ENCODE results near the gene MIX23. TPM values are rescaled to one million over a fixed set of nuclear protein-coding genes. Genes with fewer than 3 reads are reported as not detected.

MIX23 gene
- total and polyA plus RNA-seq, 11 donors: 15.1 to 73.8 (median 28.5) TPM

GRCh38 chr3:122395582-122395981, 12.6 kb upstream of the MIX23 start:
- no peak overlapping the region for H3K4me3 ChIP-seq
- DNase-seq: no peak
- WGBS, 4 donors: 63 to 64% (median 64%) methylated on average over 3 of the region's 3 CpGs
- H3K27me3 ChIP-seq: no peaks in the 10 kb centered on the region
- H3K4me1 ChIP-seq: peaks cover 0 to 28% (median 12%) of the 10 kb centered on the region in 12 donors
- no peaks in the 10 kb centered on the region for H3K9me3 ChIP-seq
- TF ChIP-seq CTCF (IDR thresholded peaks at IDR 0.05) (no peak), POLR2A (IDR thresholded peaks at IDR 0.05) (no peak)
- no peak overlapping the region for H3K27ac ChIP-seq
- H3K36me3 ChIP-seq: peaks cover 0 to 4% (median 0%) of the 10 kb centered on the region in 9 donors
- ATAC-seq: no peak
- intact Hi-C loops (cut with DNase I): loop anchor here in 1 of 10 donors (10.0 kb wide), 1 partner anchor 289 kb away; the partner anchor contains the start of gene PARP14

GRCh38 chr3:122394173-122394572, 11.1 kb upstream of the MIX23 start:
- H3K4me1 ChIP-seq: peaks cover 0 to 28% (median 15%) of the 10 kb centered on the region in 12 donors
- no peak for DNase-seq
- no peaks in the 10 kb centered on the region for H3K9me3 ChIP-seq
- WGBS, 4 donors: 65 to 83% (median 79%) methylated on average over 1 of the region's 1 CpG
- TF ChIP-seq CTCF (IDR thresholded peaks at IDR 0.05) (no peak), POLR2A (IDR thresholded peaks at IDR 0.05) (no peak)
- H3K27ac ChIP-seq: no peak overlapping the region
- peaks cover 0 to 4% (median 0%) of the 10 kb centered on the region in 9 donors for H3K36me3 ChIP-seq
- no peak for ATAC-seq
- H3K4me3 ChIP-seq: no peak overlapping the region
- no peaks in the 10 kb centered on the region for H3K27me3 ChIP-seq
- intact Hi-C loops (cut with DNase I): loop anchor here in 4 of 10 donors (5.0 to 10.0 kb wide), 2 partner anchors 283 to 291 kb away; partner anchors contain the start of gene PARP14 (in 1 of the 4)

GRCh38 chr3:122392868-122393844, 10.1 kb upstream of the MIX23 start:
- peaks cover 0 to 4% (median 0%) of the 10 kb centered on the region in 9 donors for H3K36me3 ChIP-seq
- H3K9me3 ChIP-seq: no peaks in the 10 kb centered on the region
- H3K27ac ChIP-seq: peak overlapping the region in 2 of 12 donors; percentile 1 to 32
- peak; percentile 56 to 83 (median 71) for TF ChIP-seq CTCF (IDR thresholded peaks at IDR 0.05)
- TF ChIP-seq POLR2A (IDR thresholded peaks at IDR 0.05): no peak
- no peak overlapping the region for H3K4me3 ChIP-seq
- H3K27me3 ChIP-seq: no peaks in the 10 kb centered on the region
- DNase-seq: no peak
- 34 to 50% (median 38%) methylated on average over 2 of the region's 2 CpGs for WGBS, 4 donors
- ATAC-seq: peak in 1 of 4 donors; percentile 34
- intact Hi-C loops (cut with DNase I): loop anchor here in 8 of 10 donors (1.0 to 10.0 kb wide), 4 partner anchors 284 to 292 kb away; partner anchors contain the start of gene PARP14 (in 1 of the 8)
- peaks cover 0 to 28% (median 15%) of the 10 kb centered on the region in 12 donors for H3K4me1 ChIP-seq
